GM23338 (cell line): ENCODE results near the gene HNRNPC. TPM values are rescaled to one million over a fixed set of nuclear protein-coding genes. Genes with fewer than 3 reads are reported as not detected.

Experiments used
- ATAC-seq: fragments of 200-7000 bp; cut with Tn5 transposase; 3 replicates; pipeline ENCODE4 v1.9.1; 2020
- DNase-seq: peaks from one replicate; pipeline ENCODE4 v3.0.0-alpha.2; 2015; ENCODE audit warnings: low spot score
- H2AFZ ChIP-seq: fragments of 200-600 bp; sonication (generic); 2 replicates; pipeline ENCODE4 v1.8.0; 2016; ENCODE audit warnings: antibody characterized with exemption, mild to moderate bottlenecking, moderate library complexity
- H3F3A ChIP-seq: fragments of 200-600 bp; sonication (generic); replicated peaks from 2 replicates; pipeline ENCODE4 v1.8.0; 2017; ENCODE audit warnings: antibody characterized with exemption, mixed run types, low read depth
- H3K27ac ChIP-seq: fragments of 200-600 bp; sonication (generic); 2 replicates; pipeline ENCODE4 v1.6.1; 2016; ENCODE audit warnings: low read depth
- H3K27me3 ChIP-seq: fragments of 200-600 bp; sonication (generic); 2 replicates; pipeline ENCODE4 v1.8.0; 2016; ENCODE audit warnings: mild to moderate bottlenecking, mixed run types, moderate library complexity; ENCODE audit not compliant: insufficient read depth
- H3K36me3 ChIP-seq: fragments of 200-600 bp; sonication (generic); 2 replicates; pipeline ENCODE4 v1.8.0; 2016; ENCODE audit warnings: mild to moderate bottlenecking; ENCODE audit not compliant: insufficient read depth
- H3K4me1 ChIP-seq: fragments of 200-600 bp; sonication (generic); 2 replicates; pipeline ENCODE4 v1.8.0; 2016; ENCODE audit warnings: mild to moderate bottlenecking, moderate library complexity; ENCODE audit not compliant: insufficient read depth
- H3K4me2 ChIP-seq: fragments of 200-600 bp; sonication (generic); 2 replicates; pipeline ENCODE4 v1.7.1; 2017; ENCODE audit warnings: mixed run types
- H3K4me3 ChIP-seq: fragments of 200-600 bp; sonication (generic); 2 replicates; pipeline ENCODE4 v1.6.1; 2016; ENCODE audit warnings: mixed run types
- H3K79me2 ChIP-seq: fragments of 200-600 bp; sonication (generic); replicated peaks from 2 replicates; pipeline ENCODE4 v1.8.0; 2017; ENCODE audit warnings: mild to moderate bottlenecking; ENCODE audit not compliant: insufficient read depth
- H3K9me2 ChIP-seq: fragments of 200-600 bp; sonication (generic); 2 replicates; pipeline ENCODE4 v1.8.0; 2017; ENCODE audit not compliant: insufficient read depth
- H4K20me1 ChIP-seq: fragments of 200-600 bp; sonication (generic); replicated peaks from 2 replicates; pipeline ENCODE4 v1.8.0; 2017; ENCODE audit warnings: mild to moderate bottlenecking; ENCODE audit not compliant: insufficient read depth
- H3K27ac Mint-ChIP-seq: 2 replicates; pipeline ENCODE4 v1.8.0; 2020; ENCODE audit warnings: inconsistent platforms, mild to moderate bottlenecking, moderate library complexity, mixed read lengths
- H3K27me3 Mint-ChIP-seq: 3 replicates; pipeline ENCODE4 v1.8.0; 2022; ENCODE audit warnings: low read depth, mild to moderate bottlenecking, moderate library complexity, mixed read lengths, inconsistent platforms; ENCODE audit not compliant: insufficient read depth, poor library complexity
- H3K36me3 Mint-ChIP-seq: 3 replicates; pipeline ENCODE4 v1.8.0; 2021; ENCODE audit warnings: low read depth, mild to moderate bottlenecking, inconsistent platforms, moderate library complexity, mixed read lengths
- H3K4me1 Mint-ChIP-seq: 3 replicates; pipeline ENCODE4 v1.8.0; 2020; ENCODE audit warnings: mild to moderate bottlenecking, inconsistent platforms, mixed read lengths
- H3K4me3 Mint-ChIP-seq: 3 replicates; pipeline ENCODE4 v1.8.0; 2021; ENCODE audit warnings: moderate library complexity, mild to moderate bottlenecking, inconsistent platforms, mixed read lengths
- H3K9me3 Mint-ChIP-seq: 3 replicates; pipeline ENCODE4 v1.8.0; 2020; ENCODE audit warnings: moderate library complexity, mild to moderate bottlenecking, inconsistent platforms, mixed read lengths
- CREB1 ChIP-seq: fragments of 250-450 bp; sonication (Bioruptor Pico); IDR thresholded peaks from 2 replicates; pipeline ENCODE4 v1.5.0; 2020; ENCODE audit warnings: low read depth, mild to moderate bottlenecking, moderate library complexity
- EZH2 ChIP-seq: fragments of 200-600 bp; sonication (generic); IDR thresholded peaks from one replicate; pipeline ENCODE4 v1.8.0; 2017; ENCODE audit warnings: antibody characterized with exemption, mild to moderate bottlenecking, low read depth; ENCODE audit not compliant: unreplicated experiment
- NANOG ChIP-seq: IDR thresholded peaks from 2 replicates; pipeline ENCODE4 v1.6.1; 2016; ENCODE audit warnings: antibody characterized with exemption, borderline replicate concordance
- POLR2AphosphoS5 ChIP-seq: IDR thresholded peaks from 2 replicates; pipeline ENCODE4 v1.6.1; 2016; ENCODE audit warnings: antibody characterized with exemption, low read depth
- STAT1 ChIP-seq: IDR thresholded peaks from one replicate; pipeline ENCODE4 v1.6.1; 2016; ENCODE audit warnings: antibody characterized with exemption; ENCODE audit not compliant: unreplicated experiment
- polyA plus RNA-seq: library from polyadenylated mRNA; unstranded; fragments of >200 nt; fragmentation: Nextera tagmentation; extraction: Ambion mirVana; gene quantifications from 2 replicates; pipeline ENCODE4 v1.2.1, GENCODE V29; 2016
- total RNA-seq: library from RNA; depleted of rRNA; stranded (reverse); fragments of >200 nt; shearing (Covaris generic); gene quantifications from 2 replicates; pipeline ENCODE4 v1.2.3, GENCODE V29; 2014
- TF ChIP-seq, protein P1 (sequence below), 2 experiments: fragments of 200-600 bp in 1 of 2; sonication (generic) in 1 of 2; conservative IDR thresholded peaks; 2 replicates each; pipeline versions ENCODE4 v1.5.1 to v1.6.1; 2016 to 2017; ENCODE audit warnings: antibody characterized with exemption in 2 of 2, low read depth in 2 of 2, mild to moderate bottlenecking in 2 of 2, moderate library complexity in 1 of 2
- TF ChIP-seq, protein P2 (sequence below): IDR thresholded peaks from 2 replicates; pipeline ENCODE4 v1.6.1; 2016; ENCODE audit warnings: antibody characterized with exemption
- TF ChIP-seq, protein P3 (sequence below): IDR thresholded peaks from one replicate; pipeline ENCODE4 v1.6.1; 2018; ENCODE audit warnings: antibody characterized with exemption; ENCODE audit not compliant: unreplicated experiment

HNRNPC gene
- total and polyA plus RNA-seq, 2 experiments from 2014 or later = 1,259 to 1,296 TPM

DNA sequence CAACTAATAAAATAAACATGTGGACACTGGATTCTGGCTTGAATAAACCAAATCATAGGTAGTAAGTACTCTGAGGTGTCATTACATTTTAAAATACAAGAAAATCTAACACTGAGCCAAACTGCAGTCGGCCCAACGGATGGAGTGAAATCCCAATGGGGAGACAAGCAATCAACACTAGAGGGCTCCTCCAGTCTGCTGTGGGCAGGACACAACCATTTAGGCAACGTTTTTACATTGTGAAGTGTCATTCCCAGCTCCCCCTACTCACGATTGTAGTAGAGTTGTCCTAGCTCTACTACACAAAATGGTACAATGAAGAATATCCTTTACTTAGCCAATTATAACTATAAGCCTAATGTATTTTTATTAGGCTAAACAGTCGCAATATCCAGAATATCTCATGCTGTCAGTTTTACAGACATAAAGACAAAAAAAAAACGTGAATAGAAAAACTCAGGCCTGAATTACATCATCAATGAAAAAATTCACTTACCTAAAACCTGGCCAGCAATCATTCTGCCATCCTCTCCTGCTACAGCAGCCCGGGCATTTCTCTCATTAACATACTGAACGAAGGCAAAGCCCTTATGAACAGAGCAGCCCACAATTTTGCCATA lies 35.7 kb downstream of the HNRNPC start:
- Histone ChIP-seq H3K27ac (peak overlapping the region; percentile 42), H4K20me1 (peaks cover 96% of the 10 kb centered on the region), H3F3A (peaks cover 38% of the 10 kb centered on the region; the same call in 1 of the 2 replicates), H3K36me3 (peaks cover 74% of the 10 kb centered on the region), H3K4me1 (0 out of 2 replicates have a peak, but pooled peaks cover 6% of the 10 kb centered on the region), H3K9me2 (no peaks in the 10 kb centered on the region), H2AFZ (no peak overlapping the region), H3K79me2 (peaks cover 100% of the 10 kb centered on the region), H3K27me3 (no peaks in the 10 kb centered on the region), H3K4me3 (no peak overlapping the region), H3K4me2 (no peak overlapping the region)
- no peak for TF ChIP-seq STAT1
- TF ChIP-seq, protein P1, sequence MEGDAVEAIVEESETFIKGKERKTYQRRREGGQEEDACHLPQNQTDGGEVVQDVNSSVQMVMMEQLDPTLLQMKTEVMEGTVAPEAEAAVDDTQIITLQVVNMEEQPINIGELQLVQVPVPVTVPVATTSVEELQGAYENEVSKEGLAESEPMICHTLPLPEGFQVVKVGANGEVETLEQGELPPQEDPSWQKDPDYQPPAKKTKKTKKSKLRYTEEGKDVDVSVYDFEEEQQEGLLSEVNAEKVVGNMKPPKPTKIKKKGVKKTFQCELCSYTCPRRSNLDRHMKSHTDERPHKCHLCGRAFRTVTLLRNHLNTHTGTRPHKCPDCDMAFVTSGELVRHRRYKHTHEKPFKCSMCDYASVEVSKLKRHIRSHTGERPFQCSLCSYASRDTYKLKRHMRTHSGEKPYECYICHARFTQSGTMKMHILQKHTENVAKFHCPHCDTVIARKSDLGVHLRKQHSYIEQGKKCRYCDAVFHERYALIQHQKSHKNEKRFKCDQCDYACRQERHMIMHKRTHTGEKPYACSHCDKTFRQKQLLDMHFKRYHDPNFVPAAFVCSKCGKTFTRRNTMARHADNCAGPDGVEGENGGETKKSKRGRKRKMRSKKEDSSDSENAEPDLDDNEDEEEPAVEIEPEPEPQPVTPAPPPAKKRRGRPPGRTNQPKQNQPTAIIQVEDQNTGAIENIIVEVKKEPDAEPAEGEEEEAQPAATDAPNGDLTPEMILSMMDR (conservative IDR thresholded peaks at IDR 0.05; ENCODE audit: low read depth in 2 of 2) = peak; percentile 38 to 53
- peaks cover 41% of the 10 kb centered on the region for H3K4me1 Mint-ChIP-seq
- DNase-seq (peak; percentile 58), ATAC-seq (peak; percentile 74)
- H3K27me3 Mint-ChIP-seq = peaks cover 9% of the 10 kb centered on the region
- H3K27ac Mint-ChIP-seq = peak overlapping the region; percentile 37; the same call in 1 of the 2 replicates
- no peak overlapping the region for H3K4me3 Mint-ChIP-seq
- no peaks in the 10 kb centered on the region; the same call in 2 of the 3 replicates for H3K9me3 Mint-ChIP-seq
- peaks cover 90% of the 10 kb centered on the region for H3K36me3 Mint-ChIP-seq

DNA sequence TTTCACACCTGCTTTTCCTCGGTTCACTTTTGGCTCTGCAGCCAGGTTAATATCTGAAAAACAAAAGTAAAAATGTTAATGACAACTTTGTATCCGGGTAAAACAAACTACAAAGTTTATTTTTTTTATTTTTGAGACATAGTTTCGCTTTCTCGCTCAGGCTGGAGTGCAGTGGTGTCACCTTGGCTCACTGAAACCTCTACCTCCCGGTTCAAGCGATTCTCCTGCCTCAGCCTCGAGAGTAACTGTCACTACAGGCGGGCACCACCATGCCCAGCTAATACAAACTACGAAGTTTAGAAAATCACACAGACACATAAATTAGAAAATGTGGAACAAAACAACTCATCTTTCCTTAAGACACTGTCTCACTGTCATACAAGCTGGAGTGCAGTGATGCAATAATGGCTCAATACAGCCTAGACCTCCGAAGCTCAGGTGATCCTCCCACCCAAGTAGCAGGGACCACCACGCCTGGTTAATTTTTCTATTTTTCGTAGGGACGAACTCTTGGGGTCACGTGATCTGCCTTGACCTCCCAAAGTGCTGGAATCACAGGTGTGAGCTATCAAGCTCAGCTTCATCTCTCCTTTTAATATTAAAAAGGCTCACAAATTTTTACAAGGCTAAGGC lies 38.1 kb downstream of the HNRNPC start:
- H3K27ac Mint-ChIP-seq = peak overlapping the region; percentile 33
- ATAC-seq = no peak

More for the DNA sequence above, 38.1 kb downstream of the HNRNPC start:
- Histone ChIP-seq H4K20me1 (peaks cover 96% of the 10 kb centered on the region), H3K27ac (no peak overlapping the region), H3K4me1 (no peaks in the 10 kb centered on the region), H3F3A (peaks cover 41% of the 10 kb centered on the region; the same call in 1 of the 2 replicates), H2AFZ (no peak overlapping the region), H3K27me3 (no peaks in the 10 kb centered on the region), H3K4me3 (no peak overlapping the region), H3K79me2 (peaks cover 100% of the 10 kb centered on the region), H3K9me2 (no peaks in the 10 kb centered on the region), H3K36me3 (peaks cover 82% of the 10 kb centered on the region), H3K4me2 (no peak overlapping the region)
- TF ChIP-seq, protein P2, sequence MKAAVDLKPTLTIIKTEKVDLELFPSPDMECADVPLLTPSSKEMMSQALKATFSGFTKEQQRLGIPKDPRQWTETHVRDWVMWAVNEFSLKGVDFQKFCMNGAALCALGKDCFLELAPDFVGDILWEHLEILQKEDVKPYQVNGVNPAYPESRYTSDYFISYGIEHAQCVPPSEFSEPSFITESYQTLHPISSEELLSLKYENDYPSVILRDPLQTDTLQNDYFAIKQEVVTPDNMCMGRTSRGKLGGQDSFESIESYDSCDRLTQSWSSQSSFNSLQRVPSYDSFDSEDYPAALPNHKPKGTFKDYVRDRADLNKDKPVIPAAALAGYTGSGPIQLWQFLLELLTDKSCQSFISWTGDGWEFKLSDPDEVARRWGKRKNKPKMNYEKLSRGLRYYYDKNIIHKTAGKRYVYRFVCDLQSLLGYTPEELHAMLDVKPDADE = no peak
- TF ChIP-seq, protein P1 (conservative IDR thresholded peaks at IDR 0.05; ENCODE audit: low read depth in 2 of 2) = no peak
- 0 out of 2 replicates have a peak, but pooled peaks have one; percentile 35 for TF ChIP-seq POLR2AphosphoS5
- TF ChIP-seq, protein P3, sequence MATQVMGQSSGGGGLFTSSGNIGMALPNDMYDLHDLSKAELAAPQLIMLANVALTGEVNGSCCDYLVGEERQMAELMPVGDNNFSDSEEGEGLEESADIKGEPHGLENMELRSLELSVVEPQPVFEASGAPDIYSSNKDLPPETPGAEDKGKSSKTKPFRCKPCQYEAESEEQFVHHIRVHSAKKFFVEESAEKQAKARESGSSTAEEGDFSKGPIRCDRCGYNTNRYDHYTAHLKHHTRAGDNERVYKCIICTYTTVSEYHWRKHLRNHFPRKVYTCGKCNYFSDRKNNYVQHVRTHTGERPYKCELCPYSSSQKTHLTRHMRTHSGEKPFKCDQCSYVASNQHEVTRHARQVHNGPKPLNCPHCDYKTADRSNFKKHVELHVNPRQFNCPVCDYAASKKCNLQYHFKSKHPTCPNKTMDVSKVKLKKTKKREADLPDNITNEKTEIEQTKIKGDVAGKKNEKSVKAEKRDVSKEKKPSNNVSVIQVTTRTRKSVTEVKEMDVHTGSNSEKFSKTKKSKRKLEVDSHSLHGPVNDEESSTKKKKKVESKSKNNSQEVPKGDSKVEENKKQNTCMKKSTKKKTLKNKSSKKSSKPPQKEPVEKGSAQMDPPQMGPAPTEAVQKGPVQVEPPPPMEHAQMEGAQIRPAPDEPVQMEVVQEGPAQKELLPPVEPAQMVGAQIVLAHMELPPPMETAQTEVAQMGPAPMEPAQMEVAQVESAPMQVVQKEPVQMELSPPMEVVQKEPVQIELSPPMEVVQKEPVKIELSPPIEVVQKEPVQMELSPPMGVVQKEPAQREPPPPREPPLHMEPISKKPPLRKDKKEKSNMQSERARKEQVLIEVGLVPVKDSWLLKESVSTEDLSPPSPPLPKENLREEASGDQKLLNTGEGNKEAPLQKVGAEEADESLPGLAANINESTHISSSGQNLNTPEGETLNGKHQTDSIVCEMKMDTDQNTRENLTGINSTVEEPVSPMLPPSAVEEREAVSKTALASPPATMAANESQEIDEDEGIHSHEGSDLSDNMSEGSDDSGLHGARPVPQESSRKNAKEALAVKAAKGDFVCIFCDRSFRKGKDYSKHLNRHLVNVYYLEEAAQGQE = no peak
- TF ChIP-seq CREB1 (CRISPR knock-in tag) = no peak
- TF ChIP-seq NANOG = no peak
- no peak for TF ChIP-seq EZH2
- DNase-seq = no peak
- Mint-ChIP-seq H3K4me1 (peaks cover 36% of the 10 kb centered on the region), H3K36me3 (peaks cover 97% of the 10 kb centered on the region), H3K9me3 (no peaks in the 10 kb centered on the region; the same call in 2 of the 3 replicates), H3K27me3 (peaks cover 6% of the 10 kb centered on the region), H3K4me3 (no peak overlapping the region)
